Stomach (tissue), 8 donors: ENCODE measurements around the gene LASP1NB.

ENCODE experiments used
- DNase-seq, 2 donors: peaks; one replicate each; pipeline versions ENCODE4 v3.0.0 to v3.0.0-alpha.2; 2013 to 2019
- H3K27ac ChIP-seq, 5 donors: fragments of 200-600 bp in 4 of 5; sonication (generic) in 4 of 5; one replicate each; pipeline ENCODE4 v1.5.1; 2013 to 2019; ENCODE audit warnings: mild to moderate bottlenecking in 1 of 5, moderate library complexity in 1 of 5
- H3K27me3 ChIP-seq, 3 donors: fragments of 200-600 bp; sonication (generic); one replicate each; pipeline ENCODE4 v1.5.1; 2017 to 2019; ENCODE audit warnings: mixed run types in 1 of 3
- H3K36me3 ChIP-seq, 4 donors: fragments of 200-600 bp; sonication (generic); 1 replicate in 3 of 4; 2 replicates in 1 of 4; pipeline ENCODE4 v1.5.1; 2016 to 2019
- H3K4me1 ChIP-seq, 4 donors: fragments of 200-600 bp; sonication (generic); one replicate each; pipeline ENCODE4 v1.5.1; 2016 to 2019
- H3K4me3 ChIP-seq, 4 donors: fragments of 200-600 bp; sonication (generic) in 3 of 4; one replicate each; pipeline ENCODE4 v1.5.1; 2016 to 2019; ENCODE audit warnings: mild to moderate bottlenecking in 1 of 4
- H3K9me3 ChIP-seq, 4 donors: fragments of 200-600 bp; sonication (generic); one replicate each; pipeline ENCODE4 v1.5.1; 2016 to 2019
- EP300 ChIP-seq: sonication (generic); formaldehyde crosslinking; IDR thresholded peaks from one replicate; pipeline ENCODE4 v1.6.1; 2017; ENCODE audit warnings: antibody characterized with exemption
- POLR2A ChIP-seq, 4 donors: fragments of 450-650 bp; IDR thresholded peaks; one replicate each; pipeline ENCODE4 v1.6.1; 2016; ENCODE audit warnings: antibody characterized with exemption in 4 of 4, control low read depth in 2 of 4, mild to moderate bottlenecking in 1 of 4, moderate library complexity in 1 of 4
- POLR2AphosphoS5 ChIP-seq, 3 donors: sonication (generic); formaldehyde crosslinking; IDR thresholded peaks; one replicate each; pipeline ENCODE4 v1.6.1; 2016; ENCODE audit warnings: antibody characterized with exemption in 3 of 3
- WGBS, 5 donors: extraction: QIAGEN DNeasy Blood & Tissue Kit in 3 of 5; methylation state at CpG; one replicate each; pipeline versions ENCODE4 v1.1.5 to v1.1.7; 2013 to 2018; 5-methylcytosine and 5-hydroxymethylcytosine counted together
- intact Hi-C: fragments of 100-400 bp; cut with DNase I; formaldehyde crosslinking; loops from one replicate; pipeline ENCODE4 v1.15.1; 2023; ENCODE audit warnings: low total_unique reads
- TF ChIP-seq, protein P1 (sequence below), 7 experiments: fragments of 450-650 bp in 4 of 7; fragments of 200-600 bp in 3 of 7; sonication (generic) in 3 of 7; IDR thresholded peaks; one replicate each; pipeline ENCODE4 v1.5.1; 2016 to 2019; ENCODE audit warnings: antibody characterized with exemption in 7 of 7, control low read depth in 2 of 7, mild to moderate bottlenecking in 1 of 7
- donor health status: healthy with polysubstance abuse.
- donor health status: Bipolar disorder and iron deficiency.
- donor health status: healthy.

LASP1NB gene

GRCh38 chr17:38961413-38961812 lies 36.0 kb downstream of the LASP1NB start:
- no peak overlapping the region for H3K27ac ChIP-seq
- DNase-seq = no peak
- H3K36me3 ChIP-seq = no peaks in the 10 kb centered on the region
- intact Hi-C loops = no loop called here
- H3K4me1 ChIP-seq = no peaks in the 10 kb centered on the region
- no peaks in the 10 kb centered on the region for H3K9me3 ChIP-seq
- no peak for TF ChIP-seq POLR2A (IDR thresholded peaks at IDR 0.05)
- TF ChIP-seq, protein P1, sequence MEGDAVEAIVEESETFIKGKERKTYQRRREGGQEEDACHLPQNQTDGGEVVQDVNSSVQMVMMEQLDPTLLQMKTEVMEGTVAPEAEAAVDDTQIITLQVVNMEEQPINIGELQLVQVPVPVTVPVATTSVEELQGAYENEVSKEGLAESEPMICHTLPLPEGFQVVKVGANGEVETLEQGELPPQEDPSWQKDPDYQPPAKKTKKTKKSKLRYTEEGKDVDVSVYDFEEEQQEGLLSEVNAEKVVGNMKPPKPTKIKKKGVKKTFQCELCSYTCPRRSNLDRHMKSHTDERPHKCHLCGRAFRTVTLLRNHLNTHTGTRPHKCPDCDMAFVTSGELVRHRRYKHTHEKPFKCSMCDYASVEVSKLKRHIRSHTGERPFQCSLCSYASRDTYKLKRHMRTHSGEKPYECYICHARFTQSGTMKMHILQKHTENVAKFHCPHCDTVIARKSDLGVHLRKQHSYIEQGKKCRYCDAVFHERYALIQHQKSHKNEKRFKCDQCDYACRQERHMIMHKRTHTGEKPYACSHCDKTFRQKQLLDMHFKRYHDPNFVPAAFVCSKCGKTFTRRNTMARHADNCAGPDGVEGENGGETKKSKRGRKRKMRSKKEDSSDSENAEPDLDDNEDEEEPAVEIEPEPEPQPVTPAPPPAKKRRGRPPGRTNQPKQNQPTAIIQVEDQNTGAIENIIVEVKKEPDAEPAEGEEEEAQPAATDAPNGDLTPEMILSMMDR (IDR thresholded peaks at IDR 0.05) = no peak
- TF ChIP-seq EP300 = no peak
- TF ChIP-seq POLR2AphosphoS5 (IDR thresholded peaks at IDR 0.05) = no peak
- no peak overlapping the region for H3K4me3 ChIP-seq
- WGBS, 5 donors = 37 to 55% (median 43%) methylated on average over 4 of the region's 4 CpGs
- no peaks in the 10 kb centered on the region for H3K27me3 ChIP-seq

GRCh38 chr17:38967290-38967738 lies 41.9 kb downstream of the LASP1NB start, which contains the start of gene FBXO47:
Gene FBXO47, minus strand, starts transcription at chr17:38967403. Its CDS starts 4,378 bp downstream, at chr17:38963025.
- H3K36me3 ChIP-seq = no peaks in the 10 kb centered on the region
- TF ChIP-seq EP300 = no peak
- TF ChIP-seq, protein P1 (IDR thresholded peaks at IDR 0.05) = no peak
- no peak for TF ChIP-seq POLR2A (IDR thresholded peaks at IDR 0.05)
- peak in 2 of 3 donors; percentile 50 to 76 for TF ChIP-seq POLR2AphosphoS5 (IDR thresholded peaks at IDR 0.05)
- intact Hi-C loops = no loop called here
- peak within 1 kb of the TSS; percentile 9 to 78 (median 65) for H3K27ac ChIP-seq
- H3K4me1 ChIP-seq = peaks cover 0 to 7% (median 2%) of the 10 kb centered on the region in 4 donors
- peak within 1 kb of the TSS; percentile 26 to 31 (median 28) for H3K4me3 ChIP-seq
- DNase-seq = peak; percentile 89 to 96
- WGBS, 5 donors = 5 to 45% (median 8%) methylated on average over 16 to 21 of the region's 21 CpGs
- H3K9me3 ChIP-seq = no peaks in the 10 kb centered on the region
- no peaks in the 10 kb centered on the region for H3K27me3 ChIP-seq

- no peaks in the 10 kb centered on the region for H3K27me3 ChIP-seq
- no peak for DNase-seq
- intact Hi-C loops = no loop called here
- no peaks in the 10 kb centered on the region for H3K9me3 ChIP-seq
- H3K36me3 ChIP-seq = no peaks in the 10 kb centered on the region
- TF ChIP-seq POLR2AphosphoS5 (IDR thresholded peaks at IDR 0.05) (no peak), POLR2A (IDR thresholded peaks at IDR 0.05) (no peak), EP300 (no peak)
- TF ChIP-seq, protein P1 (IDR thresholded peaks at IDR 0.05) = no peak
- no peak overlapping the region for H3K27ac ChIP-seq
- H3K4me3 ChIP-seq = no peak overlapping the region
- H3K4me1 ChIP-seq = peaks cover 0 to 7% (median 2%) of the 10 kb centered on the region in 4 donors
- 73 to 79% (median 77%) methylated on average over 4 of the region's 4 CpGs for WGBS, 5 donors
Measured at GRCh38 chr17:38969281-38969680, 43.9 kb downstream of the LASP1NB start.

DNA sequence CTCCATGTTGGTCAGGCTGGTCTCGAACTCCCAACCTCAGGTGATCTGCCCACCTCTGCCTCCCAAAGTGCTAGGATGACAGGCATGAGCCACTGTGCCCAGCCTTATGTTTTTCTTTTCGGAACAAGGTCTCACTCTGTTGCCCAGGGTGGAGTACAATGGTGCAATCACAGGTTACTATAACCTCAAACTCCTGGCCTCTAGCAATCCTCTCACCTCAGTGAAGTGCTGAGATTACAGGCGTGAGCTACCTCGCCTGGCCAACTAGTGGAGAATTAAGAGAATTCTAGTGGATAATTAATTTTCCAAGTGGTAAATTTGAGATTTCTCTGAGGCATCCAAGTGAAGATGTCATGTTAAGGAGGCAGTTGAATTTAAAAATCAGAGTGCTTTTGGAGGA lies 44.7 kb downstream of the LASP1NB start:
- no peaks in the 10 kb centered on the region for H3K9me3 ChIP-seq
- no peak for DNase-seq
- H3K4me3 ChIP-seq = no peak overlapping the region
- H3K27ac ChIP-seq = no peak overlapping the region
- intact Hi-C loops = no loop called here
- 62 to 73% (median 71%) methylated on average over 4 of the region's 4 CpGs for WGBS, 5 donors
- no peaks in the 10 kb centered on the region for H3K27me3 ChIP-seq
- TF ChIP-seq POLR2AphosphoS5 (IDR thresholded peaks at IDR 0.05) = no peak
- TF ChIP-seq EP300 = no peak
- TF ChIP-seq, protein P1 (IDR thresholded peaks at IDR 0.05) = no peak
- TF ChIP-seq POLR2A (IDR thresholded peaks at IDR 0.05) = no peak
- H3K4me1 ChIP-seq = peaks cover 0 to 7% (median 2%) of the 10 kb centered on the region in 4 donors
- no peaks in the 10 kb centered on the region for H3K36me3 ChIP-seq
